GM23338 (cell line): ENCODE measurements around the gene CACNG1. TPM values are rescaled to one million over a fixed set of nuclear protein-coding genes. Genes with fewer than 3 reads are reported as not detected.

ENCODE experiments used
- ATAC-seq: fragments of 200-7000 bp; cut with Tn5 transposase; 3 replicates; pipeline ENCODE4 v1.9.1; 2020
- DNase-seq: peaks from one replicate; pipeline ENCODE4 v3.0.0-alpha.2; 2015; ENCODE audit warnings: low spot score
- H2AFZ ChIP-seq: fragments of 200-600 bp; sonication (generic); 2 replicates; pipeline ENCODE4 v1.8.0; 2016; ENCODE audit warnings: antibody characterized with exemption, mild to moderate bottlenecking, moderate library complexity
- H3F3A ChIP-seq: fragments of 200-600 bp; sonication (generic); replicated peaks from 2 replicates; pipeline ENCODE4 v1.8.0; 2017; ENCODE audit warnings: antibody characterized with exemption, mixed run types, low read depth
- H3K27ac ChIP-seq: fragments of 200-600 bp; sonication (generic); 2 replicates; pipeline ENCODE4 v1.6.1; 2016; ENCODE audit warnings: low read depth
- H3K27me3 ChIP-seq: fragments of 200-600 bp; sonication (generic); 2 replicates; pipeline ENCODE4 v1.8.0; 2016; ENCODE audit warnings: mild to moderate bottlenecking, mixed run types, moderate library complexity; ENCODE audit not compliant: insufficient read depth
- H3K36me3 ChIP-seq: fragments of 200-600 bp; sonication (generic); 2 replicates; pipeline ENCODE4 v1.8.0; 2016; ENCODE audit warnings: mild to moderate bottlenecking; ENCODE audit not compliant: insufficient read depth
- H3K4me1 ChIP-seq: fragments of 200-600 bp; sonication (generic); 2 replicates; pipeline ENCODE4 v1.8.0; 2016; ENCODE audit warnings: mild to moderate bottlenecking, moderate library complexity; ENCODE audit not compliant: insufficient read depth
- H3K4me2 ChIP-seq: fragments of 200-600 bp; sonication (generic); 2 replicates; pipeline ENCODE4 v1.7.1; 2017; ENCODE audit warnings: mixed run types
- H3K4me3 ChIP-seq: fragments of 200-600 bp; sonication (generic); 2 replicates; pipeline ENCODE4 v1.6.1; 2016; ENCODE audit warnings: mixed run types
- H3K79me2 ChIP-seq: fragments of 200-600 bp; sonication (generic); replicated peaks from 2 replicates; pipeline ENCODE4 v1.8.0; 2017; ENCODE audit warnings: mild to moderate bottlenecking; ENCODE audit not compliant: insufficient read depth
- H3K9me2 ChIP-seq: fragments of 200-600 bp; sonication (generic); 2 replicates; pipeline ENCODE4 v1.8.0; 2017; ENCODE audit not compliant: insufficient read depth
- H4K20me1 ChIP-seq: fragments of 200-600 bp; sonication (generic); replicated peaks from 2 replicates; pipeline ENCODE4 v1.8.0; 2017; ENCODE audit warnings: mild to moderate bottlenecking; ENCODE audit not compliant: insufficient read depth
- H3K27ac Mint-ChIP-seq: 2 replicates; pipeline ENCODE4 v1.8.0; 2020; ENCODE audit warnings: inconsistent platforms, mild to moderate bottlenecking, moderate library complexity, mixed read lengths
- H3K27me3 Mint-ChIP-seq: 3 replicates; pipeline ENCODE4 v1.8.0; 2022; ENCODE audit warnings: low read depth, mild to moderate bottlenecking, moderate library complexity, mixed read lengths, inconsistent platforms; ENCODE audit not compliant: insufficient read depth, poor library complexity
- H3K36me3 Mint-ChIP-seq: 3 replicates; pipeline ENCODE4 v1.8.0; 2021; ENCODE audit warnings: low read depth, mild to moderate bottlenecking, inconsistent platforms, moderate library complexity, mixed read lengths
- H3K4me1 Mint-ChIP-seq: 3 replicates; pipeline ENCODE4 v1.8.0; 2020; ENCODE audit warnings: mild to moderate bottlenecking, inconsistent platforms, mixed read lengths
- H3K4me3 Mint-ChIP-seq: 3 replicates; pipeline ENCODE4 v1.8.0; 2021; ENCODE audit warnings: moderate library complexity, mild to moderate bottlenecking, inconsistent platforms, mixed read lengths
- H3K9me3 Mint-ChIP-seq: 3 replicates; pipeline ENCODE4 v1.8.0; 2020; ENCODE audit warnings: moderate library complexity, mild to moderate bottlenecking, inconsistent platforms, mixed read lengths
- CREB1 ChIP-seq: fragments of 250-450 bp; sonication (Bioruptor Pico); IDR thresholded peaks from 2 replicates; pipeline ENCODE4 v1.5.0; 2020; ENCODE audit warnings: low read depth, mild to moderate bottlenecking, moderate library complexity
- ETS1 ChIP-seq: IDR thresholded peaks from 2 replicates; pipeline ENCODE4 v1.6.1; 2016; ENCODE audit warnings: antibody characterized with exemption
- EZH2 ChIP-seq: fragments of 200-600 bp; sonication (generic); IDR thresholded peaks from one replicate; pipeline ENCODE4 v1.8.0; 2017; ENCODE audit warnings: antibody characterized with exemption, mild to moderate bottlenecking, low read depth; ENCODE audit not compliant: unreplicated experiment
- EZH2phosphoT487 ChIP-seq: fragments of 200-600 bp; sonication (generic); IDR thresholded peaks from one replicate; pipeline ENCODE4 v1.8.1; 2018; ENCODE audit warnings: antibody characterized with exemption; ENCODE audit not compliant: unreplicated experiment
- JUNB ChIP-seq: IDR thresholded peaks from one replicate; pipeline ENCODE4 v1.6.1; 2016; ENCODE audit warnings: antibody characterized with exemption; ENCODE audit not compliant: unreplicated experiment
- NANOG ChIP-seq: IDR thresholded peaks from 2 replicates; pipeline ENCODE4 v1.6.1; 2016; ENCODE audit warnings: antibody characterized with exemption, borderline replicate concordance
- POLR2AphosphoS5 ChIP-seq: IDR thresholded peaks from 2 replicates; pipeline ENCODE4 v1.6.1; 2016; ENCODE audit warnings: antibody characterized with exemption, low read depth
- STAT1 ChIP-seq: IDR thresholded peaks from one replicate; pipeline ENCODE4 v1.6.1; 2016; ENCODE audit warnings: antibody characterized with exemption; ENCODE audit not compliant: unreplicated experiment
- ZNF114 ChIP-seq: fragments of 250-450 bp; sonication (Bioruptor Pico); IDR thresholded peaks from 2 replicates; pipeline ENCODE4 v1.5.0; 2020; ENCODE audit warnings: mild to moderate bottlenecking, moderate library complexity
- ZNF331 ChIP-seq: fragments of 250-450 bp; sonication (Bioruptor Pico); IDR thresholded peaks from 2 replicates; pipeline ENCODE4 v1.5.0; 2020; ENCODE audit warnings: low read depth, mild to moderate bottlenecking, moderate library complexity
- polyA plus RNA-seq: library from polyadenylated mRNA; unstranded; fragments of >200 nt; fragmentation: Nextera tagmentation; extraction: Ambion mirVana; gene quantifications from 2 replicates; pipeline ENCODE4 v1.2.1, GENCODE V29; 2016
- total RNA-seq: library from RNA; depleted of rRNA; stranded (reverse); fragments of >200 nt; shearing (Covaris generic); gene quantifications from 2 replicates; pipeline ENCODE4 v1.2.3, GENCODE V29; 2014
- TF ChIP-seq, protein P1 (sequence below): fragments of 250-450 bp; sonication (Bioruptor Pico); IDR thresholded peaks from 2 replicates; pipeline ENCODE4 v1.5.0; 2020; ENCODE audit warnings: mild to moderate bottlenecking, moderate library complexity
- TF ChIP-seq, protein P2 (sequence below): IDR thresholded peaks from one replicate; pipeline ENCODE4 v1.6.1; 2018; ENCODE audit warnings: antibody characterized with exemption; ENCODE audit not compliant: unreplicated experiment
- TF ChIP-seq, protein P3 (sequence below), 2 experiments: fragments of 200-600 bp in 1 of 2; sonication (generic) in 1 of 2; conservative IDR thresholded peaks; 2 replicates each; pipeline versions ENCODE4 v1.5.1 to v1.6.1; 2016 to 2017; ENCODE audit warnings: antibody characterized with exemption in 2 of 2, low read depth in 2 of 2, mild to moderate bottlenecking in 2 of 2, moderate library complexity in 1 of 2

Gene CACNG1
- total and polyA plus RNA-seq, 2 experiments from 2014 or later, result not detected

DNA sequence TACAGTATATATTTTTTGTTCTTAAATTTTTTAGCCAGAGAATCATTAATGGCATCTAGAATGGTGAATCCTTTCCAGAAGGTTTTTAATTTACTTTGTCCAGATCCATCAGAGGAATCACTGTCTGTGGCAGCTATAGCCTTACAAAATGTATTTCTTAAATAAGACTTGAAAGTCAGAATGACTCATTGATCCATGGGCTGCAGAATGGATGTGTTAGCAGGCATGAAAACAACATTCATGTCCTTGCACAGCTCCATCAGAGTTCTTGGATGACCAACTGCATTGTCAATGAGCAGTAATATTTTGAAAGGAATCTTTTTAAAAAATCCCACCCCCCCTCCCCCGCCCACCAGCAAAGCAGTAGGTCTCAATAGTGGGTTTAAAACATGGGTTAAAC, 51.4 kb downstream of the CACNG1 start:
- Histone ChIP-seq H3K9me2 (no peaks in the 10 kb centered on the region), H3K79me2 (peaks cover 9% of the 10 kb centered on the region; the same call in 1 of the 2 replicates)
- no peak overlapping the region for H3K4me3 Mint-ChIP-seq

More for the DNA sequence above, 51.4 kb downstream of the CACNG1 start:
- H3F3A ChIP-seq, result no peaks in the 10 kb centered on the region
- H3K27me3 ChIP-seq, result no peaks in the 10 kb centered on the region
- no peak overlapping the region for H3K27ac ChIP-seq
- Mint-ChIP-seq H3K36me3 (peaks cover 4% of the 10 kb centered on the region; the same call in 1 of the 3 replicates), H3K9me3 (no peaks in the 10 kb centered on the region), H3K27me3 (no peaks in the 10 kb centered on the region), H3K4me1 (peaks cover 3% of the 10 kb centered on the region; the same call in 1 of the 3 replicates), H3K27ac (no peak overlapping the region)
- no peak overlapping the region for H2AFZ ChIP-seq
- TF ChIP-seq ETS1 (no peak), EZH2phosphoT487 (no peak), JUNB (no peak), CREB1 (no peak), ZNF114 (CRISPR knock-in tag) (no peak), NANOG (no peak), STAT1 (no peak), POLR2AphosphoS5 (no peak), ZNF331 (CRISPR knock-in tag) (no peak), EZH2 (no peak)
- TF ChIP-seq, protein P1, sequence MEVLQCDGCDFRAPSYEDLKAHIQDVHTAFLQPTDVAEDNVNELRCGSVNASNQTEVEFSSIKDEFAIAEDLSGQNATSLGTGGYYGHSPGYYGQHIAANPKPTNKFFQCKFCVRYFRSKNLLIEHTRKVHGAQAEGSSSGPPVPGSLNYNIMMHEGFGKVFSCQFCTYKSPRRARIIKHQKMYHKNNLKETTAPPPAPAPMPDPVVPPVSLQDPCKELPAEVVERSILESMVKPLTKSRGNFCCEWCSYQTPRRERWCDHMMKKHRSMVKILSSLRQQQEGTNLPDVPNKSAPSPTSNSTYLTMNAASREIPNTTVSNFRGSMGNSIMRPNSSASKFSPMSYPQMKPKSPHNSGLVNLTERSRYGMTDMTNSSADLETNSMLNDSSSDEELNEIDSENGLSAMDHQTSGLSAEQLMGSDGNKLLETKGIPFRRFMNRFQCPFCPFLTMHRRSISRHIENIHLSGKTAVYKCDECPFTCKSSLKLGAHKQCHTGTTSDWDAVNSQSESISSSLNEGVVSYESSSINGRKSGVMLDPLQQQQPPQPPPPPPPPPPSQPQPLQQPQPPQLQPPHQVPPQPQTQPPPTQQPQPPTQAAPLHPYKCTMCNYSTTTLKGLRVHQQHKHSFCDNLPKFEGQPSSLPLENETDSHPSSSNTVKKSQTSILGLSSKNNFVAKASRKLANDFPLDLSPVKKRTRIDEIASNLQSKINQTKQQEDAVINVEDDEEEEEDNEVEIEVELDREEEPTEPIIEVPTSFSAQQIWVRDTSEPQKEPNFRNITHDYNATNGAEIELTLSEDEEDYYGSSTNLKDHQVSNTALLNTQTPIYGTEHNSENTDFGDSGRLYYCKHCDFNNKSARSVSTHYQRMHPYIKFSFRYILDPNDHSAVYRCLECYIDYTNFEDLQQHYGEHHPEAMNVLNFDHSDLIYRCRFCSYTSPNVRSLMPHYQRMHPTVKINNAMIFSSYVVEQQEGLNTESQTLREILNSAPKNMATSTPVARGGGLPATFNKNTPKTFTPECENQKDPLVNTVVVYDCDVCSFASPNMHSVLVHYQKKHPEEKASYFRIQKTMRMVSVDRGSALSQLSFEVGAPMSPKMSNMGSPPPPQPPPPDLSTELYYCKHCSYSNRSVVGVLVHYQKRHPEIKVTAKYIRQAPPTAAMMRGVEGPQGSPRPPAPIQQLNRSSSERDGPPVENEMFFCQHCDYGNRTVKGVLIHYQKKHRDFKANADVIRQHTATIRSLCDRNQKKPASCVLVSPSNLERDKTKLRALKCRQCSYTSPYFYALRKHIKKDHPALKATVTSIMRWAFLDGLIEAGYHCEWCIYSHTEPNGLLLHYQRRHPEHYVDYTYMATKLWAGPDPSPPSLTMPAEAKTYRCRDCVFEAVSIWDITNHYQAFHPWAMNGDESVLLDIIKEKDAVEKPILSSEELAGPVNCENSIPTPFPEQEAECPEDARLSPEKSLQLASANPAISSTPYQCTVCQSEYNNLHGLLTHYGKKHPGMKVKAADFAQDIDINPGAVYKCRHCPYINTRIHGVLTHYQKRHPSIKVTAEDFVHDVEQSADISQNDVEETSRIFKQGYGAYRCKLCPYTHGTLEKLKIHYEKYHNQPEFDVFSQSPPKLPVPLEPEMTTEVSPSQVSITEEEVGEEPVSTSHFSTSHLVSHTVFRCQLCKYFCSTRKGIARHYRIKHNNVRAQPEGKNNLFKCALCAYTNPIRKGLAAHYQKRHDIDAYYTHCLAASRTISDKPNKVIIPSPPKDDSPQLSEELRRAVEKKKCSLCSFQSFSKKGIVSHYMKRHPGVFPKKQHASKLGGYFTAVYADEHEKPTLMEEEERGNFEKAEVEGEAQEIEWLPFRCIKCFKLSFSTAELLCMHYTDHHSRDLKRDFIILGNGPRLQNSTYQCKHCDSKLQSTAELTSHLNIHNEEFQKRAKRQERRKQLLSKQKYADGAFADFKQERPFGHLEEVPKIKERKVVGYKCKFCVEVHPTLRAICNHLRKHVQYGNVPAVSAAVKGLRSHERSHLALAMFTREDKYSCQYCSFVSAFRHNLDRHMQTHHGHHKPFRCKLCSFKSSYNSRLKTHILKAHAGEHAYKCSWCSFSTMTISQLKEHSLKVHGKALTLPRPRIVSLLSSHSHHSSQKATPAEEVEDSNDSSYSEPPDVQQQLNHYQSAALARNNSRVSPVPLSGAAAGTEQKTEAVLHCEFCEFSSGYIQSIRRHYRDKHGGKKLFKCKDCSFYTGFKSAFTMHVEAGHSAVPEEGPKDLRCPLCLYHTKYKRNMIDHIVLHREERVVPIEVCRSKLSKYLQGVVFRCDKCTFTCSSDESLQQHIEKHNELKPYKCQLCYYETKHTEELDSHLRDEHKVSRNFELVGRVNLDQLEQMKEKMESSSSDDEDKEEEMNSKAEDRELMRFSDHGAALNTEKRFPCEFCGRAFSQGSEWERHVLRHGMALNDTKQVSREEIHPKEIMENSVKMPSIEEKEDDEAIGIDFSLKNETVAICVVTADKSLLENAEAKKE (CRISPR knock-in tag), result no peak
- TF ChIP-seq, protein P2, sequence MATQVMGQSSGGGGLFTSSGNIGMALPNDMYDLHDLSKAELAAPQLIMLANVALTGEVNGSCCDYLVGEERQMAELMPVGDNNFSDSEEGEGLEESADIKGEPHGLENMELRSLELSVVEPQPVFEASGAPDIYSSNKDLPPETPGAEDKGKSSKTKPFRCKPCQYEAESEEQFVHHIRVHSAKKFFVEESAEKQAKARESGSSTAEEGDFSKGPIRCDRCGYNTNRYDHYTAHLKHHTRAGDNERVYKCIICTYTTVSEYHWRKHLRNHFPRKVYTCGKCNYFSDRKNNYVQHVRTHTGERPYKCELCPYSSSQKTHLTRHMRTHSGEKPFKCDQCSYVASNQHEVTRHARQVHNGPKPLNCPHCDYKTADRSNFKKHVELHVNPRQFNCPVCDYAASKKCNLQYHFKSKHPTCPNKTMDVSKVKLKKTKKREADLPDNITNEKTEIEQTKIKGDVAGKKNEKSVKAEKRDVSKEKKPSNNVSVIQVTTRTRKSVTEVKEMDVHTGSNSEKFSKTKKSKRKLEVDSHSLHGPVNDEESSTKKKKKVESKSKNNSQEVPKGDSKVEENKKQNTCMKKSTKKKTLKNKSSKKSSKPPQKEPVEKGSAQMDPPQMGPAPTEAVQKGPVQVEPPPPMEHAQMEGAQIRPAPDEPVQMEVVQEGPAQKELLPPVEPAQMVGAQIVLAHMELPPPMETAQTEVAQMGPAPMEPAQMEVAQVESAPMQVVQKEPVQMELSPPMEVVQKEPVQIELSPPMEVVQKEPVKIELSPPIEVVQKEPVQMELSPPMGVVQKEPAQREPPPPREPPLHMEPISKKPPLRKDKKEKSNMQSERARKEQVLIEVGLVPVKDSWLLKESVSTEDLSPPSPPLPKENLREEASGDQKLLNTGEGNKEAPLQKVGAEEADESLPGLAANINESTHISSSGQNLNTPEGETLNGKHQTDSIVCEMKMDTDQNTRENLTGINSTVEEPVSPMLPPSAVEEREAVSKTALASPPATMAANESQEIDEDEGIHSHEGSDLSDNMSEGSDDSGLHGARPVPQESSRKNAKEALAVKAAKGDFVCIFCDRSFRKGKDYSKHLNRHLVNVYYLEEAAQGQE, result no peak
- TF ChIP-seq, protein P3, sequence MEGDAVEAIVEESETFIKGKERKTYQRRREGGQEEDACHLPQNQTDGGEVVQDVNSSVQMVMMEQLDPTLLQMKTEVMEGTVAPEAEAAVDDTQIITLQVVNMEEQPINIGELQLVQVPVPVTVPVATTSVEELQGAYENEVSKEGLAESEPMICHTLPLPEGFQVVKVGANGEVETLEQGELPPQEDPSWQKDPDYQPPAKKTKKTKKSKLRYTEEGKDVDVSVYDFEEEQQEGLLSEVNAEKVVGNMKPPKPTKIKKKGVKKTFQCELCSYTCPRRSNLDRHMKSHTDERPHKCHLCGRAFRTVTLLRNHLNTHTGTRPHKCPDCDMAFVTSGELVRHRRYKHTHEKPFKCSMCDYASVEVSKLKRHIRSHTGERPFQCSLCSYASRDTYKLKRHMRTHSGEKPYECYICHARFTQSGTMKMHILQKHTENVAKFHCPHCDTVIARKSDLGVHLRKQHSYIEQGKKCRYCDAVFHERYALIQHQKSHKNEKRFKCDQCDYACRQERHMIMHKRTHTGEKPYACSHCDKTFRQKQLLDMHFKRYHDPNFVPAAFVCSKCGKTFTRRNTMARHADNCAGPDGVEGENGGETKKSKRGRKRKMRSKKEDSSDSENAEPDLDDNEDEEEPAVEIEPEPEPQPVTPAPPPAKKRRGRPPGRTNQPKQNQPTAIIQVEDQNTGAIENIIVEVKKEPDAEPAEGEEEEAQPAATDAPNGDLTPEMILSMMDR (conservative IDR thresholded peaks at IDR 0.05; ENCODE audit: low read depth in 2 of 2), result no peak
- H3K4me2 ChIP-seq, result no peak overlapping the region
- H4K20me1 ChIP-seq, result no peaks in the 10 kb centered on the region
- H3K4me3 ChIP-seq, result no peak overlapping the region
- no peaks in the 10 kb centered on the region for H3K36me3 ChIP-seq
- ATAC-seq, result no peak
- no peak for DNase-seq
- no peaks in the 10 kb centered on the region for H3K4me1 ChIP-seq
